ENCODE measurements around the gene RBFA. TPM values are rescaled to one million over a fixed set of nuclear protein-coding genes. Genes with fewer than 3 reads are reported as not detected.

Gene RBFA
- total and polyA plus RNA-seq, 10 of the 15 experiments (the other 5 are each of a cell fraction or from before 2014, with no cell fraction given), result 7.2 to 56.0 (median 37.7) TPM

DNA sequence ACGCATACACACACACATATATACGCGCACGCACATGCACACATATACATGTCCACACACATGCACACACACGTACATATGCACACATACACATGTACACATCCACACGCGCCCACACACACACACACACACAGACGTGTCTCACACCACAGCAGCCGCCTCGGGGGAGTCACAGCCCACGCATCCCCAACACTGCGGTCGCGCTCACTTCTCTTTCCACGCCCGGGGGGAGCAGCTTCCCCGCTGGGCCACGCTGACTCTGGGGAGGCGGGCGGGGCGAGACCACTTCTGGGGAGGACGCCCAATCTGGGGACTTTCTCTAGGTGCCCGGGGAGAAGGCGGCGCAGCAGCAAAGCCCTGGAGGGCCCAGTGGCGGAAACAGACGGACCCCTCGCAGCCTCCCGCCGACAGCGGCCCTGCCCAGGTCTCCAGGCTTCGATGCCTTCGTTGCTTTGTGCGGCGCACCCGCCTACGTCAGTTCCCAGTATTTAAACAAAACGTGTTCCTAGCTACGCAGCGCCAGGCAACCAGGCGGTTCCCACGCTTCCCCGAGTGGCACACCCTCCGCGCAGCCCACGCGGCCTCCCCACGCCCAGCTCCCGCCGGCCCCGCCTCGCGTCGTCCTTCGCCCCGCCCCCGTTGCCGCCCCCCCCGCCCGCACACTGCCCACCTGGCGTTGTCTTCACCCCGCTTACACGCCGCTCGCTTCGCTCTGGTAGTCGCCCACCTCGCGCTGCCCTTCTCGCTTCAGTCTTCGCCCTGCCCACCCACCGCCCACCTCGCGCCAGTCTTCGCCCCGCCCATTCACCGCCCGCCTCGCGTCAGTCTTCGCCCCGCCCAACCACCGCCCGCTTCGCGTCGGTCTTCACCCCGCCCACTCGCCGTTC lies 810 bp upstream of the RBFA start (continued):
- TF ChIP-seq, protein P1, sequence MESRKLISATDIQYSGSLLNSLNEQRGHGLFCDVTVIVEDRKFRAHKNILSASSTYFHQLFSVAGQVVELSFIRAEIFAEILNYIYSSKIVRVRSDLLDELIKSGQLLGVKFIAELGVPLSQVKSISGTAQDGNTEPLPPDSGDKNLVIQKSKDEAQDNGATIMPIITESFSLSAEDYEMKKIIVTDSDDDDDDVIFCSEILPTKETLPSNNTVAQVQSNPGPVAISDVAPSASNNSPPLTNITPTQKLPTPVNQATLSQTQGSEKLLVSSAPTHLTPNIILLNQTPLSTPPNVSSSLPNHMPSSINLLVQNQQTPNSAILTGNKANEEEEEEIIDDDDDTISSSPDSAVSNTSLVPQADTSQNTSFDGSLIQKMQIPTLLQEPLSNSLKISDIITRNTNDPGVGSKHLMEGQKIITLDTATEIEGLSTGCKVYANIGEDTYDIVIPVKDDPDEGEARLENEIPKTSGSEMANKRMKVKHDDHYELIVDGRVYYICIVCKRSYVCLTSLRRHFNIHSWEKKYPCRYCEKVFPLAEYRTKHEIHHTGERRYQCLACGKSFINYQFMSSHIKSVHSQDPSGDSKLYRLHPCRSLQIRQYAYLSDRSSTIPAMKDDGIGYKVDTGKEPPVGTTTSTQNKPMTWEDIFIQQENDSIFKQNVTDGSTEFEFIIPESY (IDR thresholded peaks at IDR 0.05), result 0 out of 2 replicates have a peak, but pooled peaks have one; percentile 35
- TF ChIP-seq, protein P2, sequence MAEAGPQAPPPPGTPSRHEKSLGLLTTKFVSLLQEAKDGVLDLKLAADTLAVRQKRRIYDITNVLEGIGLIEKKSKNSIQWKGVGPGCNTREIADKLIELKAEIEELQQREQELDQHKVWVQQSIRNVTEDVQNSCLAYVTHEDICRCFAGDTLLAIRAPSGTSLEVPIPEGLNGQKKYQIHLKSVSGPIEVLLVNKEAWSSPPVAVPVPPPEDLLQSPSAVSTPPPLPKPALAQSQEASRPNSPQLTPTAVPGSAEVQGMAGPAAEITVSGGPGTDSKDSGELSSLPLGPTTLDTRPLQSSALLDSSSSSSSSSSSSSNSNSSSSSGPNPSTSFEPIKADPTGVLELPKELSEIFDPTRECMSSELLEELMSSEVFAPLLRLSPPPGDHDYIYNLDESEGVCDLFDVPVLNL (IDR thresholded peaks at IDR 0.05; ENCODE audit: low read depth, low read length), result no peak
- TF ChIP-seq, protein P3, sequence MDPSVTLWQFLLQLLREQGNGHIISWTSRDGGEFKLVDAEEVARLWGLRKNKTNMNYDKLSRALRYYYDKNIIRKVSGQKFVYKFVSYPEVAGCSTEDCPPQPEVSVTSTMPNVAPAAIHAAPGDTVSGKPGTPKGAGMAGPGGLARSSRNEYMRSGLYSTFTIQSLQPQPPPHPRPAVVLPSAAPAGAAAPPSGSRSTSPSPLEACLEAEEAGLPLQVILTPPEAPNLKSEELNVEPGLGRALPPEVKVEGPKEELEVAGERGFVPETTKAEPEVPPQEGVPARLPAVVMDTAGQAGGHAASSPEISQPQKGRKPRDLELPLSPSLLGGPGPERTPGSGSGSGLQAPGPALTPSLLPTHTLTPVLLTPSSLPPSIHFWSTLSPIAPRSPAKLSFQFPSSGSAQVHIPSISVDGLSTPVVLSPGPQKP (IDR thresholded peaks at IDR 0.05; ENCODE audit: low read depth, low read length), result no peak
- peak; percentile 71; the same call in 1 of the 2 replicates for TF ChIP-seq HDGF (IDR thresholded peaks at IDR 0.05)
- no peak for TF ChIP-seq ZNF384 (IDR thresholded peaks at IDR 0.05; ENCODE audit: borderline replicate concordance, low read depth, low read length)
- TF ChIP-seq CBX5 (IDR thresholded peaks at IDR 0.05; ENCODE audit: low read depth), result no peak
- TF ChIP-seq GABPA (IDR thresholded peaks at IDR 0.05; ENCODE audit: low read depth), result no peak
- TF ChIP-seq, protein P4, sequence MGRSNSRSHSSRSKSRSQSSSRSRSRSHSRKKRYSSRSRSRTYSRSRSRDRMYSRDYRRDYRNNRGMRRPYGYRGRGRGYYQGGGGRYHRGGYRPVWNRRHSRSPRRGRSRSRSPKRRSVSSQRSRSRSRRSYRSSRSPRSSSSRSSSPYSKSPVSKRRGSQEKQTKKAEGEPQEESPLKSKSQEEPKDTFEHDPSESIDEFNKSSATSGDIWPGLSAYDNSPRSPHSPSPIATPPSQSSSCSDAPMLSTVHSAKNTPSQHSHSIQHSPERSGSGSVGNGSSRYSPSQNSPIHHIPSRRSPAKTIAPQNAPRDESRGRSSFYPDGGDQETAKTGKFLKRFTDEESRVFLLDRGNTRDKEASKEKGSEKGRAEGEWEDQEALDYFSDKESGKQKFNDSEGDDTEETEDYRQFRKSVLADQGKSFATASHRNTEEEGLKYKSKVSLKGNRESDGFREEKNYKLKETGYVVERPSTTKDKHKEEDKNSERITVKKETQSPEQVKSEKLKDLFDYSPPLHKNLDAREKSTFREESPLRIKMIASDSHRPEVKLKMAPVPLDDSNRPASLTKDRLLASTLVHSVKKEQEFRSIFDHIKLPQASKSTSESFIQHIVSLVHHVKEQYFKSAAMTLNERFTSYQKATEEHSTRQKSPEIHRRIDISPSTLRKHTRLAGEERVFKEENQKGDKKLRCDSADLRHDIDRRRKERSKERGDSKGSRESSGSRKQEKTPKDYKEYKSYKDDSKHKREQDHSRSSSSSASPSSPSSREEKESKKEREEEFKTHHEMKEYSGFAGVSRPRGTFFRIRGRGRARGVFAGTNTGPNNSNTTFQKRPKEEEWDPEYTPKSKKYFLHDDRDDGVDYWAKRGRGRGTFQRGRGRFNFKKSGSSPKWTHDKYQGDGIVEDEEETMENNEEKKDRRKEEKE (IDR thresholded peaks at IDR 0.05), result no peak
- peak; percentile 54 for TF ChIP-seq KLF5 (IDR thresholded peaks at IDR 0.05; ENCODE audit: partially characterized antibody)
- no peak for TF ChIP-seq SMAD5 (IDR thresholded peaks at IDR 0.05; ENCODE audit: low read depth)
- TF ChIP-seq, protein P5, sequence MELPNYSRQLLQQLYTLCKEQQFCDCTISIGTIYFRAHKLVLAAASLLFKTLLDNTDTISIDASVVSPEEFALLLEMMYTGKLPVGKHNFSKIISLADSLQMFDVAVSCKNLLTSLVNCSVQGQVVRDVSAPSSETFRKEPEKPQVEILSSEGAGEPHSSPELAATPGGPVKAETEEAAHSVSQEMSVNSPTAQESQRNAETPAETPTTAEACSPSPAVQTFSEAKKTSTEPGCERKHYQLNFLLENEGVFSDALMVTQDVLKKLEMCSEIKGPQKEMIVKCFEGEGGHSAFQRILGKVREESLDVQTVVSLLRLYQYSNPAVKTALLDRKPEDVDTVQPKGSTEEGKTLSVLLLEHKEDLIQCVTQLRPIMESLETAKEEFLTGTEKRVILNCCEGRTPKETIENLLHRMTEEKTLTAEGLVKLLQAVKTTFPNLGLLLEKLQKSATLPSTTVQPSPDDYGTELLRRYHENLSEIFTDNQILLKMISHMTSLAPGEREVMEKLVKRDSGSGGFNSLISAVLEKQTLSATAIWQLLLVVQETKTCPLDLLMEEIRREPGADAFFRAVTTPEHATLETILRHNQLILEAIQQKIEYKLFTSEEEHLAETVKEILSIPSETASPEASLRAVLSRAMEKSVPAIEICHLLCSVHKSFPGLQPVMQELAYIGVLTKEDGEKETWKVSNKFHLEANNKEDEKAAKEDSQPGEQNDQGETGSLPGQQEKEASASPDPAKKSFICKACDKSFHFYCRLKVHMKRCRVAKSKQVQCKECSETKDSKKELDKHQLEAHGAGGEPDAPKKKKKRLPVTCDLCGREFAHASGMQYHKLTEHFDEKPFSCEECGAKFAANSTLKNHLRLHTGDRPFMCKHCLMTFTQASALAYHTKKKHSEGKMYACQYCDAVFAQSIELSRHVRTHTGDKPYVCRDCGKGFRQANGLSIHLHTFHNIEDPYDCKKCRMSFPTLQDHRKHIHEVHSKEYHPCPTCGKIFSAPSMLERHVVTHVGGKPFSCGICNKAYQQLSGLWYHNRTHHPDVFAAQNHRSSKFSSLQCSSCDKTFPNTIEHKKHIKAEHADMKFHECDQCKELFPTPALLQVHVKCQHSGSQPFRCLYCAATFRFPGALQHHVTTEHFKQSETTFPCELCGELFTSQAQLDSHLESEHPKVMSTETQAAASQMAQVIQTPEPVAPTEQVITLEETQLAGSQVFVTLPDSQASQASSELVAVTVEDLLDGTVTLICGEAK (IDR thresholded peaks at IDR 0.05; ENCODE audit: borderline replicate concordance), result peak; percentile 41; the same call in 1 of the 2 replicates
- TF ChIP-seq, protein P6, sequence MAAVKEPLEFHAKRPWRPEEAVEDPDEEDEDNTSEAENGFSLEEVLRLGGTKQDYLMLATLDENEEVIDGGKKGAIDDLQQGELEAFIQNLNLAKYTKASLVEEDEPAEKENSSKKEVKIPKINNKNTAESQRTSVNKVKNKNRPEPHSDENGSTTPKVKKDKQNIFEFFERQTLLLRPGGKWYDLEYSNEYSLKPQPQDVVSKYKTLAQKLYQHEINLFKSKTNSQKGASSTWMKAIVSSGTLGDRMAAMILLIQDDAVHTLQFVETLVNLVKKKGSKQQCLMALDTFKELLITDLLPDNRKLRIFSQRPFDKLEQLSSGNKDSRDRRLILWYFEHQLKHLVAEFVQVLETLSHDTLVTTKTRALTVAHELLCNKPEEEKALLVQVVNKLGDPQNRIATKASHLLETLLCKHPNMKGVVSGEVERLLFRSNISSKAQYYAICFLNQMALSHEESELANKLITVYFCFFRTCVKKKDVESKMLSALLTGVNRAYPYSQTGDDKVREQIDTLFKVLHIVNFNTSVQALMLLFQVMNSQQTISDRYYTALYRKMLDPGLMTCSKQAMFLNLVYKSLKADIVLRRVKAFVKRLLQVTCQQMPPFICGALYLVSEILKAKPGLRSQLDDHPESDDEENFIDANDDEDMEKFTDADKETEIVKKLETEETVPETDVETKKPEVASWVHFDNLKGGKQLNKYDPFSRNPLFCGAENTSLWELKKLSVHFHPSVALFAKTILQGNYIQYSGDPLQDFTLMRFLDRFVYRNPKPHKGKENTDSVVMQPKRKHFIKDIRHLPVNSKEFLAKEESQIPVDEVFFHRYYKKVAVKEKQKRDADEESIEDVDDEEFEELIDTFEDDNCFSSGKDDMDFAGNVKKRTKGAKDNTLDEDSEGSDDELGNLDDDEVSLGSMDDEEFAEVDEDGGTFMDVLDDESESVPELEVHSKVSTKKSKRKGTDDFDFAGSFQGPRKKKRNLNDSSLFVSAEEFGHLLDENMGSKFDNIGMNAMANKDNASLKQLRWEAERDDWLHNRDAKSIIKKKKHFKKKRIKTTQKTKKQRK (IDR thresholded peaks at IDR 0.05; ENCODE audit: low read depth, low read length), result no peak
- TF ChIP-seq SMAD1 (IDR thresholded peaks at IDR 0.05; ENCODE audit: low read depth, partially characterized antibody), result no peak

Data from GM12878 (cell line).